ENCODE results near the gene GPC6.
"Not testable (repeated sequence)": the region's sequence is repeated elsewhere in the genome, so short reads cannot be mapped to it uniquely, and the experiment has no call there.

Gene GPC6

DNA sequence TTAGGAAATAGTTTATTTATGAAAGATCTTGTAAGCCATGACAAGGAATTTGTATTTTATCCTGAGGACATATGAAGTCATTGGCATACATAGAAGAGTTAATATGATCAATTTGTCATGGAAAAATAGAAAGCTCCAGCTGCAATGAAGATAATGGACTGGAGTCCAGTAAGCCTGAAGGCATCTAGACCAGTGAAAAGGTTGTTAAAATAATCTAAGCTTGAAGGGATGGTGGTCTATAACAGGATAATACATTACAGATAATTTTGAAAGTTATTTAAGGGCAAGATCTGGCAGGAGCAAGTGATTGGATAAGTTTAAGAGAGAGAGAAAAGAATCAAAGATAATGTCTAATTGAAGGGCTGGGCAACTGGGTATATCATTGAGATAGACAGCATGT, 224.2 kb downstream of the GPC6 start:
- Histone ChIP-seq H3K79me2 (ENCODE audit: insufficient read depth, low read length) (no peaks in the 10 kb centered on the region), H3K4me1 (ENCODE audit: insufficient read depth, low read length, poor library complexity, severe bottlenecking) (no peaks in the 10 kb centered on the region), H3F3A (ENCODE audit: low read depth) (peaks cover 4% of the 10 kb centered on the region; the same call in 1 of the 2 replicates), H3K4me3 (ENCODE audit: low read length, poor library complexity, severe bottlenecking) (no peak overlapping the region), H3K9me3 (ENCODE audit: insufficient read depth, low read depth, low read length) (no peaks in the 10 kb centered on the region), H3K27me3 (ENCODE audit: insufficient read depth, low read length, poor library complexity, severe bottlenecking) (no peaks in the 10 kb centered on the region), H3K9me2 (replicated peaks; ENCODE audit: low read depth, low read length) (no peaks in the 10 kb centered on the region), H3K4me2 (ENCODE audit: low read depth, low read length, poor library complexity, severe bottlenecking) (no peak overlapping the region), H4K20me1 (ENCODE audit: insufficient read depth, low read length, poor library complexity, severe bottlenecking) (no peaks in the 10 kb centered on the region), H2AFZ (ENCODE audit: low read length) (no peak overlapping the region; the same call in 1 of the 2 replicates), H3K9ac (ENCODE audit: low read depth, low read length, poor library complexity, severe bottlenecking) (no peak overlapping the region), H3K36me3 (ENCODE audit: insufficient read depth, low read length) (no peaks in the 10 kb centered on the region)
- TF ChIP-seq, protein P1, sequence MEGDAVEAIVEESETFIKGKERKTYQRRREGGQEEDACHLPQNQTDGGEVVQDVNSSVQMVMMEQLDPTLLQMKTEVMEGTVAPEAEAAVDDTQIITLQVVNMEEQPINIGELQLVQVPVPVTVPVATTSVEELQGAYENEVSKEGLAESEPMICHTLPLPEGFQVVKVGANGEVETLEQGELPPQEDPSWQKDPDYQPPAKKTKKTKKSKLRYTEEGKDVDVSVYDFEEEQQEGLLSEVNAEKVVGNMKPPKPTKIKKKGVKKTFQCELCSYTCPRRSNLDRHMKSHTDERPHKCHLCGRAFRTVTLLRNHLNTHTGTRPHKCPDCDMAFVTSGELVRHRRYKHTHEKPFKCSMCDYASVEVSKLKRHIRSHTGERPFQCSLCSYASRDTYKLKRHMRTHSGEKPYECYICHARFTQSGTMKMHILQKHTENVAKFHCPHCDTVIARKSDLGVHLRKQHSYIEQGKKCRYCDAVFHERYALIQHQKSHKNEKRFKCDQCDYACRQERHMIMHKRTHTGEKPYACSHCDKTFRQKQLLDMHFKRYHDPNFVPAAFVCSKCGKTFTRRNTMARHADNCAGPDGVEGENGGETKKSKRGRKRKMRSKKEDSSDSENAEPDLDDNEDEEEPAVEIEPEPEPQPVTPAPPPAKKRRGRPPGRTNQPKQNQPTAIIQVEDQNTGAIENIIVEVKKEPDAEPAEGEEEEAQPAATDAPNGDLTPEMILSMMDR (conservative IDR thresholded peaks at IDR 0.05; ENCODE audit: low read length) = no peak

DNA sequence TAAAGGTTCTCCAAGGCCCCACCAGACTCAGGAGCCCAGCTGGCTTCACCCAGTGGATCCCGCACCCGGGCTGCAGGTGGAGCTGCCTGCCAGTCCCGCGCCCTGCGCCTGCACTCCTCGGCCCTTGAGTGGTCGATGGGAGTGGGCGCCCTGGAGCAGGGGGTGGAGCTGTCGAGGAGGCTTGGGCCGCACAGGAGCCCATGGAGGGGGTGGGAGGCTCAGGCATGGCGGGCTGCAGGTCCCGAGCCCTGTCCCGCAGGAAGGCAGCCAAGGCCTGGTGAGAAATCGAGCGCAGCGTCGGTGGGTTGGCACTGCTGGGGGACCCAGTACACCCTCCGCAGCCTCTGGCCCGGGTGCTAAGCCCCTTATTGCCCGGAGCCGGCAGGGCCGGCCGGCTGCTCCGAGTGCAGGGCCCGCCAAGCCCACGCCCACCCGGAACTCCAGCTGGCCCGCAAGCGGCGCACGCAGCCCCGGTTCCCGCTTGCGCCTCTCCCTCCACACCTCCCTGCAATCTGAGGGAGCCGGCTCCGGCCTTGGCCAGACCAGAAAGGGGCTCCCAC, 228.1 kb downstream of the GPC6 start:
- not testable (repeated sequence) for H3K9me3 ChIP-seq (ENCODE audit: insufficient read depth, low read depth, low read length); H3K79me2 ChIP-seq (ENCODE audit: insufficient read depth, low read length); H3K9me2 ChIP-seq (replicated peaks; ENCODE audit: low read depth, low read length); H4K20me1 ChIP-seq (ENCODE audit: insufficient read depth, low read length, poor library complexity, severe bottlenecking); H3K27me3 ChIP-seq (ENCODE audit: insufficient read depth, low read length, poor library complexity, severe bottlenecking); H2AFZ ChIP-seq (ENCODE audit: low read length); H3K36me3 ChIP-seq (ENCODE audit: insufficient read depth, low read length)
- Histone ChIP-seq H3K4me1 (ENCODE audit: insufficient read depth, low read length, poor library complexity, severe bottlenecking) (peaks cover 12% of the 10 kb centered on the region), H3K9ac (ENCODE audit: low read depth, low read length, poor library complexity, severe bottlenecking) (peak overlapping the region; percentile 54), H3K4me2 (ENCODE audit: low read depth, low read length, poor library complexity, severe bottlenecking) (peak overlapping the region; percentile 64), H3K4me3 (ENCODE audit: low read length, poor library complexity, severe bottlenecking) (peak overlapping the region; percentile 60), H3F3A (ENCODE audit: low read depth) (peaks cover 10% of the 10 kb centered on the region)

DNA sequence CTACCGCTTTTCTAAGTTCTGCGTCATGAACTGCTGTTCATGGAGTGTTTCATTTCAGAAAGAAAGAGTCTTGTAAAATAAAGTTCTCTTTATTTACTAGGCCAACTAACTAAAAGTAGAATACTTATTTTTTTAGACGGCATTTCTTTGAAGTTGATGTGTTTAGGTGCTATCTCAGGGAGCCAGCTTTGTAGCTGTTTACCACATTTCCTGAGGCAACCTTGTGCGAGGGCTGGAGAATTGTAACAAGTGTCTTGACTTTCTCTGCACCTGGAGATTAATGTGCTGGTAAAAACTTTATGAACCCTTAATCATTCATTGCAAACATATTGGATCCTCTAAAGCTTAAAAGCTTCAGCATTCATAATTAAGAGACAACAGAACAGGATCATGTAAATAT, 229.3 kb downstream of the GPC6 start:
- Histone ChIP-seq H3F3A (ENCODE audit: low read depth) (peaks cover 10% of the 10 kb centered on the region), H2AFZ (ENCODE audit: low read length) (peak overlapping the region; percentile 36; the same call in 1 of the 2 replicates), H3K4me2 (ENCODE audit: low read depth, low read length, poor library complexity, severe bottlenecking) (peak overlapping the region; percentile 64), H4K20me1 (ENCODE audit: insufficient read depth, low read length, poor library complexity, severe bottlenecking) (no peaks in the 10 kb centered on the region), H3K79me2 (ENCODE audit: insufficient read depth, low read length) (no peaks in the 10 kb centered on the region), H3K36me3 (ENCODE audit: insufficient read depth, low read length) (no peaks in the 10 kb centered on the region), H3K4me3 (ENCODE audit: low read length, poor library complexity, severe bottlenecking) (peak overlapping the region; percentile 60), H3K9me2 (replicated peaks; ENCODE audit: low read depth, low read length) (no peaks in the 10 kb centered on the region), H3K9me3 (ENCODE audit: insufficient read depth, low read depth, low read length) (0 out of 2 replicates have a peak, but pooled peaks cover 7% of the 10 kb centered on the region), H3K4me1 (ENCODE audit: insufficient read depth, low read length, poor library complexity, severe bottlenecking) (peaks cover 12% of the 10 kb centered on the region), H3K9ac (ENCODE audit: low read depth, low read length, poor library complexity, severe bottlenecking) (peak overlapping the region; percentile 54), H3K27me3 (ENCODE audit: insufficient read depth, low read length, poor library complexity, severe bottlenecking) (no peaks in the 10 kb centered on the region)
- TF ChIP-seq, protein P1 (conservative IDR thresholded peaks at IDR 0.05; ENCODE audit: low read length) = no peak
- no peak for TF ChIP-seq EZH2phosphoT487 (IDR thresholded peaks at IDR 0.05; ENCODE audit: borderline replicate concordance)

DNA sequence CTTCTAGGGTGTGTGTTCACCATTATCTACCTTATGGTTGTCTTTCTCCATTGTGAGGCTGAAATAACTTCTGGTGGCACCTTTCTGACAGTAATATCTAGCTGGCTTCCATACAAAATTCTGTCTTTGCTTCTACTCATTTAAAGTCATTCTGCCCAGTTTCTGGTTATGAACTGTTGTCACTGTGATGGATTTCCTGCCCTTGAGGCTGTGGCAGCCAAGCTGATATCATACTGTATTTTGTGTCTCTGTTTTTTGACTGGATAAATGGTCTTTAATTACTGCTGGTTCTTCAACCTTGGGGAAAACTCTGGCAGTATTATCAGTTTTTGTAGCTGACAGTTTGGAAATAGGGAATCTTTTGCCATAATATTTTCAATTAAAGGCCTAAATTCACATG, 233.4 kb downstream of the GPC6 start:
- Histone ChIP-seq H3K9ac (ENCODE audit: low read depth, low read length, poor library complexity, severe bottlenecking) (no peak overlapping the region), H4K20me1 (ENCODE audit: insufficient read depth, low read length, poor library complexity, severe bottlenecking) (no peaks in the 10 kb centered on the region), H3K36me3 (ENCODE audit: insufficient read depth, low read length) (no peaks in the 10 kb centered on the region), H2AFZ (ENCODE audit: low read length) (peak overlapping the region; percentile 39; the same call in 1 of the 2 replicates), H3K9me2 (replicated peaks; ENCODE audit: low read depth, low read length) (no peaks in the 10 kb centered on the region), H3K4me2 (ENCODE audit: low read depth, low read length, poor library complexity, severe bottlenecking) (no peak overlapping the region), H3K79me2 (ENCODE audit: insufficient read depth, low read length) (no peaks in the 10 kb centered on the region), H3K9me3 (ENCODE audit: insufficient read depth, low read depth, low read length) (0 out of 2 replicates have a peak, but pooled peaks cover 7% of the 10 kb centered on the region), H3K4me1 (ENCODE audit: insufficient read depth, low read length, poor library complexity, severe bottlenecking) (peaks cover 12% of the 10 kb centered on the region), H3F3A (ENCODE audit: low read depth) (peaks cover 10% of the 10 kb centered on the region), H3K27me3 (ENCODE audit: insufficient read depth, low read length, poor library complexity, severe bottlenecking) (no peaks in the 10 kb centered on the region), H3K4me3 (ENCODE audit: low read length, poor library complexity, severe bottlenecking) (no peak overlapping the region)
- TF ChIP-seq, protein P1 (conservative IDR thresholded peaks at IDR 0.05; ENCODE audit: low read length) = no peak
- TF ChIP-seq EZH2phosphoT487 (IDR thresholded peaks at IDR 0.05; ENCODE audit: borderline replicate concordance) = no peak
